ENCODE data around the gene ZNF219. TPM values are rescaled to one million over a fixed set of nuclear protein-coding genes. Genes with fewer than 3 reads are reported as not detected.

The ZNF219 gene
- polyA plus RNA-seq, 1 experiment, result 12.2 TPM

DNA sequence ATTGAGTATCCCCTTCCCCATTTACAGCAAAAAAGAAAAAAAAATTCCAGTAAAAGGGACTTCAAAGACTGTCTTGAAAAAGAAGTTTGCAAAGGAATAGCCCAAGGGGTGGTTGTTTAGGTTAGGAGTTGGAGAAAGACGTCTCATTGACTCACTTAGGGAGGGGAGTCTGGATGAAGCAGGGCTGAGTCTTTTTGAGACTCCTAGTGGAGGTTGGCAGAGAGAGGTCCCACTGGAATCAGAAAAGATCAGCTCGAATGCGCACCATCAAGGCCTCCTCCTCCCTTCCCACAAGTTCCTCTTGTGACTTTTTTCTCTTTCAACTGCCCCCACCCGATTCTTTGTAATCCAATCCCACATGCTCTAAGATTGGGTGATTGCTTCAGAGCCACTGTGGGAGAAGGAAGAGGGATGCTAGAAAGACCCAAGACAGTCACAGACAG is 26.4 kb downstream of the ZNF219 start:
- peaks cover 32% of the 10 kb centered on the region for H3K36me3 ChIP-seq (ENCODE audit: control insufficient read depth, insufficient read depth, low read length)
- POLR2A ChIA-PET, result interaction anchor here (0.6 kb wide), 3 partner anchors 21 to 31 kb away, joined by 4 to 19 read pairs (median 8); no protein-coding TSS in a partner anchor

DNA sequence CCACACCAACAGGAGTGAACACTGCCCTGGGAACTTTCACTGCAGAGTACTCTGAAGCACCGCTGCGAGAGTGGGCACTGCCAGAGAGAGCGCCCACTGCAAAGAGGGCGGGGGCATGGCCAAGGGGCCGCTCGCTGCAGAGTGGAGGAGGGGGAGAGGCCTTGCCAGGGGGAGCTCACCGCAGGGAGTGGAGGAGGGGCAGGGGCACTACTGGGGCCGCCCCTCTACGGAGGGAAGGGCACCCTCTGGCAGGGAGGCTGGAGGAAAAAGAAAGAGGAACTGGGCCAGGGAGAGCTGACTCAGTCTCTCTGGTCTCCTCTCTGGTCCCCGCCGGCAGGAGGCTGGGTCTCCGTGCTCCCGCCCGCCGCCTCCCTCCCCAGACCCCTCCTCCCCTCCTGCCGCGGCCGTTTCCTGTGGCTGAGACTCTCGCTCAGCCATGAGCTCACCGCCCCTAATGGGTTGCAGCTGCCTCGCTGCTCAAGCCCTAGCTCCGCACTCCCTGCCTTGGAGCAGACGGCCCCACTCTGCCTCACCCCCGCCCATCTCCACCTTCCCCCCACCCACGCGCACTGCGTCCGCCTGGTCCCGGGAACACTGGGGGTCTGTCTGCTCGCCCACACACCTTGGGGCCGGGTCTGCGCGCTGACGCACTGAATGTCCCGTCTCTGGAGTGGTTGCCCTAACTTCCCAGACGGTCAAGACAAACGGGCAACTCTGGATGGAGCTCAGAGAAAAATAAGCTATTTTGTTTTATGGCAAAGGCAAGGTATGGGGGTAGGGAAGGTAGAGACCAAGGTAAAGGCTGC is 27.0 kb downstream of the ZNF219 start:
- H3K36me3 ChIP-seq (ENCODE audit: control insufficient read depth, insufficient read depth, low read length), result peaks cover 28% of the 10 kb centered on the region
- H3K4me3 ChIP-seq (ENCODE audit: low read depth, low read length), result peak overlapping the region; percentile 79
- DNase-seq (ENCODE audit: low read depth), result peak; percentile 71
- CTCF ChIA-PET, result interaction anchor here (0.5 to 6.3 kb wide), 17 partner anchors 11 to 221 kb away, joined by 3 to 117 read pairs (median 5); partner anchors contain the start of genes TMEM253 and ZNF219
- POLR2A ChIA-PET, result interaction anchor here (0.6 kb wide), 4 partner anchors 22 to 477 kb away, joined by 3 to 19 read pairs (median 6); no protein-coding TSS in a partner anchor
- TF ChIP-seq, protein P1, sequence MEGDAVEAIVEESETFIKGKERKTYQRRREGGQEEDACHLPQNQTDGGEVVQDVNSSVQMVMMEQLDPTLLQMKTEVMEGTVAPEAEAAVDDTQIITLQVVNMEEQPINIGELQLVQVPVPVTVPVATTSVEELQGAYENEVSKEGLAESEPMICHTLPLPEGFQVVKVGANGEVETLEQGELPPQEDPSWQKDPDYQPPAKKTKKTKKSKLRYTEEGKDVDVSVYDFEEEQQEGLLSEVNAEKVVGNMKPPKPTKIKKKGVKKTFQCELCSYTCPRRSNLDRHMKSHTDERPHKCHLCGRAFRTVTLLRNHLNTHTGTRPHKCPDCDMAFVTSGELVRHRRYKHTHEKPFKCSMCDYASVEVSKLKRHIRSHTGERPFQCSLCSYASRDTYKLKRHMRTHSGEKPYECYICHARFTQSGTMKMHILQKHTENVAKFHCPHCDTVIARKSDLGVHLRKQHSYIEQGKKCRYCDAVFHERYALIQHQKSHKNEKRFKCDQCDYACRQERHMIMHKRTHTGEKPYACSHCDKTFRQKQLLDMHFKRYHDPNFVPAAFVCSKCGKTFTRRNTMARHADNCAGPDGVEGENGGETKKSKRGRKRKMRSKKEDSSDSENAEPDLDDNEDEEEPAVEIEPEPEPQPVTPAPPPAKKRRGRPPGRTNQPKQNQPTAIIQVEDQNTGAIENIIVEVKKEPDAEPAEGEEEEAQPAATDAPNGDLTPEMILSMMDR (IDR thresholded peaks at IDR 0.05; ENCODE audit: insufficient read depth, low read depth, low read length), result 0 out of 2 replicates have a peak, but pooled peaks have one; percentile 8
- no peaks in the 10 kb centered on the region for H3K27me3 ChIP-seq (ENCODE audit: control insufficient read depth, insufficient read depth, low read length)

More for the DNA sequence above, 26.4 kb downstream of the ZNF219 start:
- TF ChIP-seq, protein P1 (IDR thresholded peaks at IDR 0.05; ENCODE audit: insufficient read depth, low read depth, low read length), result peak; percentile 24; the same call in 1 of the 2 replicates
- DNase-seq (ENCODE audit: low read depth), result no peak
- H3K4me3 ChIP-seq (ENCODE audit: low read depth, low read length), result peak overlapping the region; percentile 79
- H3K27me3 ChIP-seq (ENCODE audit: control insufficient read depth, insufficient read depth, low read length), result no peaks in the 10 kb centered on the region
- CTCF ChIA-PET, result interaction anchor here (0.9 to 6.3 kb wide), 10 partner anchors 11 to 101 kb away, joined by 3 to 117 read pairs (median 14); partner anchors contain the start of genes TMEM253 and ZNF219

DNA sequence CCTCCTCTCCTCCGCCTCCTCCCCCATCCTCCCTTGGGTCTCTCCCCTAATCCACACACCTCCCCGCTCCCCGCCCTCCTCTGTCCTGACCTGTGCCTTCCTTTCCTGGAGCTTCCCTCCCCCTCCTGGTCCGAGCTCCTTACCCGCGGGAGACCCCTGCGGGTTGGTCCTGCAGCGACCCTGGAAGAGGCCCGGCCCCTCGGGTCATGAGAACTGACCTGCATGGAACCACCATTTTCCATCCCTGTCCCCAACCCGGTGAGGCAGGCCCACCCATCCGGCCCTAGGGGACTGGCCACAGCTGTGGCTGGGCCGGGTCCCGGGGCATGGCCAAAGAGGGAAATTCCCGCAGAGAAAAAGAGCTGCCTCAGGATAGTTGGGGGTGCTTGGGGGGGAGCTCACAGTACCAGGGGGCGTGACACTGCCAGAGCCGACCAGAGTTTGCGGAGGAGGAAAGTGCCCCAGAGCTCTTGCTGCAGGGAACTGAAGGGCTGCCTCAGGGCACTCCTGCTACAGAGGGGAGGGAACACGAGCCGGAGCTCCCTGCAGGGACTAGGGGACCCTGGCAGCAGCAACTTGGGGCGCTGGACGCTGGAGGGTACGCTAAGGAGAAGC is 27.7 kb downstream of the ZNF219 start:
- CTCF ChIA-PET, result interaction anchor here (0.5 to 6.3 kb wide), 18 partner anchors 13 to 501 kb away, joined by 3 to 117 read pairs (median 4); partner anchors contain the start of gene TMEM253
- POLR2A ChIA-PET, result interaction anchor here (0.6 kb wide), 1 partner anchor 406 kb away, joined by 6 read pairs; no protein-coding TSS in a partner anchor
- TF ChIP-seq, protein P1 (IDR thresholded peaks at IDR 0.05; ENCODE audit: insufficient read depth, low read depth, low read length), result peak; percentile 17; the same call in 1 of the 2 replicates
- H3K36me3 ChIP-seq (ENCODE audit: control insufficient read depth, insufficient read depth, low read length), result peaks cover 21% of the 10 kb centered on the region
- no peaks in the 10 kb centered on the region for H3K27me3 ChIP-seq (ENCODE audit: control insufficient read depth, insufficient read depth, low read length)
- peak overlapping the region; percentile 79 for H3K4me3 ChIP-seq (ENCODE audit: low read depth, low read length)
- DNase-seq (ENCODE audit: low read depth), result no peak

- no peak for DNase-seq (ENCODE audit: low read depth)
- ChIA-PET POLR2A (interaction anchor here (0.6 kb wide), 1 partner anchor 406 kb away, joined by 6 read pairs; no protein-coding TSS in a partner anchor), CTCF (interaction anchor here (0.9 to 6.3 kb wide), 15 partner anchors 13 to 501 kb away, joined by 3 to 117 read pairs (median 4); partner anchors contain the start of gene TMEM253)
Measured at GRCh38 chr14:21070083-21070609, 28.3 kb downstream of the ZNF219 start, which contains the start of gene ARHGEF40. Gene ARHGEF40, plus strand, starts transcription at chr14:21070304. Its CDS starts 93 bp downstream, at chr14:21070397.

More at GRCh38 chr14:21070083-21070609, 28.3 kb downstream of the ZNF219 start, which contains the start of gene ARHGEF40:
- Histone ChIP-seq H3K4me3 (ENCODE audit: low read depth, low read length) (peak within 1 kb of the TSS; percentile 79), H3K36me3 (ENCODE audit: control insufficient read depth, insufficient read depth, low read length) (peaks cover 15% of the 10 kb centered on the region), H3K27me3 (ENCODE audit: control insufficient read depth, insufficient read depth, low read length) (no peaks in the 10 kb centered on the region)
- TF ChIP-seq, protein P1 (IDR thresholded peaks at IDR 0.05; ENCODE audit: insufficient read depth, low read depth, low read length), result no peak

Measured in BJ (cell line).